H1 (cell line): Measurements from ENCODE around the gene SYNCRIP. TPM values are rescaled to one million over a fixed set of nuclear protein-coding genes. Genes with fewer than 3 reads are reported as not detected.

Experiments used
- HDAC6 ChIP-seq: IDR thresholded peaks from one replicate; pipeline ENCODE4 v1.7.1; 2012; ENCODE audit warnings: low read depth, mild to moderate bottlenecking, inconsistent platforms, low read length, moderate library complexity
- JUND ChIP-seq: IDR thresholded peaks from 2 replicates; pipeline ENCODE4 v1.6.1; 2011; ENCODE audit warnings: mild to moderate bottlenecking, improper control_type of control experiment, low read length
- POLR2A ChIP-seq, 2 experiments: IDR thresholded peaks; 1 replicate in 1 of 2; 2 replicates in 1 of 2; pipeline ENCODE4 v1.6.1; 2011; ENCODE audit warnings: low read depth in 2 of 2, low read length in 2 of 2, mild to moderate bottlenecking in 2 of 2; ENCODE audit errors: control extremely low read depth in 1 of 2
- SP1 ChIP-seq: IDR thresholded peaks from 2 replicates; pipeline ENCODE4 v1.6.1; 2011; ENCODE audit warnings: low read depth, low read length
- TAF1 ChIP-seq: IDR thresholded peaks from 2 replicates; pipeline ENCODE4 v1.6.1; 2011; ENCODE audit warnings: mild to moderate bottlenecking, low read depth, low read length
- polyA plus RNA-seq, 7 experiments: library from polyadenylated mRNA; depleted of rRNA in 3 of 7; stranded (reverse) in 5 of 7; unstranded in 2 of 7; fragments of >200 nt in 5 of 7; fragments of 200-250 nt in 2 of 7; gene quantifications; 1 replicate in 5 of 7; 2 replicates in 1 of 7; 4 replicates in 1 of 7; pipeline versions ENCODE4 v1.2.1 to v1.2.3, GENCODE V29; 2011 to 2013; ENCODE audit warnings: missing spikeins in 2 of 7, mixed read lengths in 2 of 7
- total RNA-seq: library from RNA; stranded (reverse); fragmentation: NEBNext Ultra II Directional; extraction: Animal tissue kit (Norgen Biotek cat#: 25700); gene quantifications from 2 replicates; pipeline ENCODE4 v1.2.1, GENCODE V29; 2021
- TF ChIP-seq, protein P1 (sequence below): fragments of 300-600 bp; sonication (generic); IDR thresholded peaks from 2 replicates; pipeline ENCODE4 v1.7.1; 2012; ENCODE audit warnings: low read length, moderate library complexity, mild to moderate bottlenecking, inconsistent platforms; ENCODE audit not compliant: insufficient replicate concordance

Gene SYNCRIP
- total and polyA plus RNA-seq, 2 of the 8 experiments (the other 6 are each of a cell fraction or from before 2014, with no cell fraction given): 16.8 to 219 TPM

DNA sequence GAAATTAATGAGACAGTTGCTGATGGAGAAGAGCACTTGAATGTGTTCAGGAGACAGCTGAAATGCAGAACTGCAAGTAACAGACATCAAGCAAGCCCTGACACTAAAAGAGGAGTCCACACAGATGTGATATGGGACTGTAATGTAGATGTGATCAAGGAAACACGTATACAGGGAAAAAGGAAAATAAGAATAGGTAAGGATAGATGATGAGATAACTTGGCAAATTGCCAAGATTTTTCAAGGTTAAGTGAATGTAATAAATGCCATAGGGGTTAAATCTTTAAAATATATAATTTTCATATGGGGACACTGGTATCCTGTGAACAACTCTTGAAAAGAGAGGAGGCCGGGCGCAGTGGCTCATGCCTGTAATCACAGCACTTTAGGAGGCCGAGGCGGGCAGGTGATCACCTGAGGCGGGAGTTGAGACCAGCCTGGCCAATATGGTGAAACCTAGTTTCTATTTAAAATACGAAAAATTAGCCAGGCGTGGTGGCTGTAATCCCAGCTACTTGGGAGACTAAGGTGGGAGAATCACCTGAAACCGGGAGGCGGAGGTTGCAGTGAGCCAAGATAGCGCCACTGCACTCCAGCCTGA is 41.9 kb downstream of the SYNCRIP start (continued):
- TF ChIP-seq, protein P1, sequence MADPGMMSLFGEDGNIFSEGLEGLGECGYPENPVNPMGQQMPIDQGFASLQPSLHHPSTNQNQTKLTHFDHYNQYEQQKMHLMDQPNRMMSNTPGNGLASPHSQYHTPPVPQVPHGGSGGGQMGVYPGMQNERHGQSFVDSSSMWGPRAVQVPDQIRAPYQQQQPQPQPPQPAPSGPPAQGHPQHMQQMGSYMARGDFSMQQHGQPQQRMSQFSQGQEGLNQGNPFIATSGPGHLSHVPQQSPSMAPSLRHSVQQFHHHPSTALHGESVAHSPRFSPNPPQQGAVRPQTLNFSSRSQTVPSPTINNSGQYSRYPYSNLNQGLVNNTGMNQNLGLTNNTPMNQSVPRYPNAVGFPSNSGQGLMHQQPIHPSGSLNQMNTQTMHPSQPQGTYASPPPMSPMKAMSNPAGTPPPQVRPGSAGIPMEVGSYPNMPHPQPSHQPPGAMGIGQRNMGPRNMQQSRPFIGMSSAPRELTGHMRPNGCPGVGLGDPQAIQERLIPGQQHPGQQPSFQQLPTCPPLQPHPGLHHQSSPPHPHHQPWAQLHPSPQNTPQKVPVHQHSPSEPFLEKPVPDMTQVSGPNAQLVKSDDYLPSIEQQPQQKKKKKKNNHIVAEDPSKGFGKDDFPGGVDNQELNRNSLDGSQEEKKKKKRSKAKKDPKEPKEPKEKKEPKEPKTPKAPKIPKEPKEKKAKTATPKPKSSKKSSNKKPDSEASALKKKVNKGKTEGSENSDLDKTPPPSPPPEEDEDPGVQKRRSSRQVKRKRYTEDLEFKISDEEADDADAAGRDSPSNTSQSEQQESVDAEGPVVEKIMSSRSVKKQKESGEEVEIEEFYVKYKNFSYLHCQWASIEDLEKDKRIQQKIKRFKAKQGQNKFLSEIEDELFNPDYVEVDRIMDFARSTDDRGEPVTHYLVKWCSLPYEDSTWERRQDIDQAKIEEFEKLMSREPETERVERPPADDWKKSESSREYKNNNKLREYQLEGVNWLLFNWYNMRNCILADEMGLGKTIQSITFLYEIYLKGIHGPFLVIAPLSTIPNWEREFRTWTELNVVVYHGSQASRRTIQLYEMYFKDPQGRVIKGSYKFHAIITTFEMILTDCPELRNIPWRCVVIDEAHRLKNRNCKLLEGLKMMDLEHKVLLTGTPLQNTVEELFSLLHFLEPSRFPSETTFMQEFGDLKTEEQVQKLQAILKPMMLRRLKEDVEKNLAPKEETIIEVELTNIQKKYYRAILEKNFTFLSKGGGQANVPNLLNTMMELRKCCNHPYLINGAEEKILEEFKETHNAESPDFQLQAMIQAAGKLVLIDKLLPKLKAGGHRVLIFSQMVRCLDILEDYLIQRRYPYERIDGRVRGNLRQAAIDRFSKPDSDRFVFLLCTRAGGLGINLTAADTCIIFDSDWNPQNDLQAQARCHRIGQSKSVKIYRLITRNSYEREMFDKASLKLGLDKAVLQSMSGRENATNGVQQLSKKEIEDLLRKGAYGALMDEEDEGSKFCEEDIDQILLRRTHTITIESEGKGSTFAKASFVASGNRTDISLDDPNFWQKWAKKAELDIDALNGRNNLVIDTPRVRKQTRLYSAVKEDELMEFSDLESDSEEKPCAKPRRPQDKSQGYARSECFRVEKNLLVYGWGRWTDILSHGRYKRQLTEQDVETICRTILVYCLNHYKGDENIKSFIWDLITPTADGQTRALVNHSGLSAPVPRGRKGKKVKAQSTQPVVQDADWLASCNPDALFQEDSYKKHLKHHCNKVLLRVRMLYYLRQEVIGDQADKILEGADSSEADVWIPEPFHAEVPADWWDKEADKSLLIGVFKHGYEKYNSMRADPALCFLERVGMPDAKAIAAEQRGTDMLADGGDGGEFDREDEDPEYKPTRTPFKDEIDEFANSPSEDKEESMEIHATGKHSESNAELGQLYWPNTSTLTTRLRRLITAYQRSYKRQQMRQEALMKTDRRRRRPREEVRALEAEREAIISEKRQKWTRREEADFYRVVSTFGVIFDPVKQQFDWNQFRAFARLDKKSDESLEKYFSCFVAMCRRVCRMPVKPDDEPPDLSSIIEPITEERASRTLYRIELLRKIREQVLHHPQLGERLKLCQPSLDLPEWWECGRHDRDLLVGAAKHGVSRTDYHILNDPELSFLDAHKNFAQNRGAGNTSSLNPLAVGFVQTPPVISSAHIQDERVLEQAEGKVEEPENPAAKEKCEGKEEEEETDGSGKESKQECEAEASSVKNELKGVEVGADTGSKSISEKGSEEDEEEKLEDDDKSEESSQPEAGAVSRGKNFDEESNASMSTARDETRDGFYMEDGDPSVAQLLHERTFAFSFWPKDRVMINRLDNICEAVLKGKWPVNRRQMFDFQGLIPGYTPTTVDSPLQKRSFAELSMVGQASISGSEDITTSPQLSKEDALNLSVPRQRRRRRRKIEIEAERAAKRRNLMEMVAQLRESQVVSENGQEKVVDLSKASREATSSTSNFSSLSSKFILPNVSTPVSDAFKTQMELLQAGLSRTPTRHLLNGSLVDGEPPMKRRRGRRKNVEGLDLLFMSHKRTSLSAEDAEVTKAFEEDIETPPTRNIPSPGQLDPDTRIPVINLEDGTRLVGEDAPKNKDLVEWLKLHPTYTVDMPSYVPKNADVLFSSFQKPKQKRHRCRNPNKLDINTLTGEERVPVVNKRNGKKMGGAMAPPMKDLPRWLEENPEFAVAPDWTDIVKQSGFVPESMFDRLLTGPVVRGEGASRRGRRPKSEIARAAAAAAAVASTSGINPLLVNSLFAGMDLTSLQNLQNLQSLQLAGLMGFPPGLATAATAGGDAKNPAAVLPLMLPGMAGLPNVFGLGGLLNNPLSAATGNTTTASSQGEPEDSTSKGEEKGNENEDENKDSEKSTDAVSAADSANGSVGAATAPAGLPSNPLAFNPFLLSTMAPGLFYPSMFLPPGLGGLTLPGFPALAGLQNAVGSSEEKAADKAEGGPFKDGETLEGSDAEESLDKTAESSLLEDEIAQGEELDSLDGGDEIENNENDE: no peak
- no peak for TF ChIP-seq JUND
- no peak for TF ChIP-seq POLR2A (IDR thresholded peaks at IDR 0.05; ENCODE audit: control extremely low read depth in 1 of 2, low read depth in 2 of 2, low read length in 2 of 2)
- TF ChIP-seq TAF1: no peak
- no peak for TF ChIP-seq HDAC6
- TF ChIP-seq SP1: no peak
